ENCODE data around the gene HPS1. TPM values are rescaled to one million over a fixed set of nuclear protein-coding genes. Genes with fewer than 3 reads are reported as not detected.

The HPS1 gene
- total RNA-seq, 1 donor from 2014 or later, result 64.0 TPM

DNA sequence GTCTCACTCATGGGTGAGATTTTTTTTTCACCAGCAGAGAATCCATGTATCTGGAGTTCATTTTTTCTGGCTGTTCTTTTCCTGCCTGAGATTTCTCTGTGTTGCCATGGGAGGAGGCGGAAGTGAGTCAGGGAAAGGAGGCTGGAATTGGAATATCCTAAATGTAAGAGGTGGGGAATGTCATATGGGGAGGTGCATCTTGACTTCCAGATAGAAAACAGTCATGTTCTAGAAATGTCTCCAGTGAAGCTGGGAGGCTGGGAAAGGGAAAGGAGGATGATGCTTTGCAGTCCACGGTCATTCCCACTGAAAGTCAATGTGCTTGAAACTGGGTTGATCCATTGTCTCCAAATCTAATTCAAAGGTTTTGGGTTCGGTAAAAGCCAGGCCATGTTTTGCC lies 39.7 kb upstream of the HPS1 start:
- TF ChIP-seq, protein P1, sequence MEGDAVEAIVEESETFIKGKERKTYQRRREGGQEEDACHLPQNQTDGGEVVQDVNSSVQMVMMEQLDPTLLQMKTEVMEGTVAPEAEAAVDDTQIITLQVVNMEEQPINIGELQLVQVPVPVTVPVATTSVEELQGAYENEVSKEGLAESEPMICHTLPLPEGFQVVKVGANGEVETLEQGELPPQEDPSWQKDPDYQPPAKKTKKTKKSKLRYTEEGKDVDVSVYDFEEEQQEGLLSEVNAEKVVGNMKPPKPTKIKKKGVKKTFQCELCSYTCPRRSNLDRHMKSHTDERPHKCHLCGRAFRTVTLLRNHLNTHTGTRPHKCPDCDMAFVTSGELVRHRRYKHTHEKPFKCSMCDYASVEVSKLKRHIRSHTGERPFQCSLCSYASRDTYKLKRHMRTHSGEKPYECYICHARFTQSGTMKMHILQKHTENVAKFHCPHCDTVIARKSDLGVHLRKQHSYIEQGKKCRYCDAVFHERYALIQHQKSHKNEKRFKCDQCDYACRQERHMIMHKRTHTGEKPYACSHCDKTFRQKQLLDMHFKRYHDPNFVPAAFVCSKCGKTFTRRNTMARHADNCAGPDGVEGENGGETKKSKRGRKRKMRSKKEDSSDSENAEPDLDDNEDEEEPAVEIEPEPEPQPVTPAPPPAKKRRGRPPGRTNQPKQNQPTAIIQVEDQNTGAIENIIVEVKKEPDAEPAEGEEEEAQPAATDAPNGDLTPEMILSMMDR (IDR thresholded peaks at IDR 0.05; ENCODE audit: insufficient read depth, low read length, poor library complexity, severe bottlenecking), result no peak
- H3K4me3 ChIP-seq (ENCODE audit: low read depth, low read length), result no peak overlapping the region
- H3K27me3 ChIP-seq (ENCODE audit: control insufficient read depth, insufficient read depth, low read length), result no peaks in the 10 kb centered on the region
- DNase-seq (ENCODE audit: low read depth), result no peak
- no peaks in the 10 kb centered on the region for H3K36me3 ChIP-seq (ENCODE audit: control insufficient read depth, insufficient read depth, low read length)

DNA sequence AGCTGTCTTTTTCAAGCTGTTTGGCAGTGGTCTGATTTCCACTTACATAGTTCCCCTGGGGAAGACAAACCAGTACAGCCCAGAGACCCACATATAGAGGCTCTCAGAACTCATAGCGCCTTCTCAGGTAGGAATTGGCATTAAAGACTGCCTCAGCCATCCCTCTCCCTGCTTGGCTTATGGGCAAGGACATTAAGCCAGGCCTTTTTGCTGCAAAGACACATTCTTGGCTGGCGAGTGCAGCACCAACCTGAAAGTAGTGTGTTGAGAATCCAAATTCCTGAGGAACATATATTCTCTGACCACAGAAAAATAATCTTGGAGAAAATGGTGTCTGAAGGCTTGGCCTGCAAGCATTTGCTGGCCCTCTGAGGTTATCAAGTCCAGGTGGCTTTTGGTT lies 39.2 kb upstream of the HPS1 start:
- DNase-seq (ENCODE audit: low read depth), result no peak
- Histone ChIP-seq H3K4me3 (ENCODE audit: low read depth, low read length) (no peak overlapping the region), H3K27me3 (ENCODE audit: control insufficient read depth, insufficient read depth, low read length) (no peaks in the 10 kb centered on the region), H3K36me3 (ENCODE audit: control insufficient read depth, insufficient read depth, low read length) (no peaks in the 10 kb centered on the region)
- TF ChIP-seq, protein P1 (IDR thresholded peaks at IDR 0.05; ENCODE audit: insufficient read depth, low read length, poor library complexity, severe bottlenecking), result no peak

DNA sequence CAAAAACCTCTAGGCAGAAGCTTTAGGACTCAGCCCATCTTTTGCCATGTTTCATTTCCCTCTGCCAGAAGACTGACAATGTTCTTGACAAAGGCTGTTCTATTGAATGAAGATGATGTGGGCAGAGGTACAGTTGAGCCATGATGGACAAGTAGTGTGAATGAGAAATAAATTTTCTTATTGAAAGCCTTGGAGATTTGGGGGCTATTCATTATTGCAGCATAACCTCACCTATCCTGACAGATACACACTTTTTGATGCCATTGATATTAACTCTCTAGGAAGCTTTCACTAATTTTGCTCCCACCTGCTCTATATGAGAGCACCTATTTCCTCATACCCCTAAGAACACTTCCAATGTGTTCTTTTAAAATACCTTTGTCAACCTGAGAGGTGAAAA lies 36.9 kb upstream of the HPS1 start:
- no peak for DNase-seq (ENCODE audit: low read depth)
- Histone ChIP-seq H3K4me3 (ENCODE audit: low read depth, low read length) (no peak overlapping the region), H3K27me3 (ENCODE audit: control insufficient read depth, insufficient read depth, low read length) (no peaks in the 10 kb centered on the region), H3K36me3 (ENCODE audit: control insufficient read depth, insufficient read depth, low read length) (no peaks in the 10 kb centered on the region)
- TF ChIP-seq, protein P1 (IDR thresholded peaks at IDR 0.05; ENCODE audit: insufficient read depth, low read length, poor library complexity, severe bottlenecking), result no peak

DNA sequence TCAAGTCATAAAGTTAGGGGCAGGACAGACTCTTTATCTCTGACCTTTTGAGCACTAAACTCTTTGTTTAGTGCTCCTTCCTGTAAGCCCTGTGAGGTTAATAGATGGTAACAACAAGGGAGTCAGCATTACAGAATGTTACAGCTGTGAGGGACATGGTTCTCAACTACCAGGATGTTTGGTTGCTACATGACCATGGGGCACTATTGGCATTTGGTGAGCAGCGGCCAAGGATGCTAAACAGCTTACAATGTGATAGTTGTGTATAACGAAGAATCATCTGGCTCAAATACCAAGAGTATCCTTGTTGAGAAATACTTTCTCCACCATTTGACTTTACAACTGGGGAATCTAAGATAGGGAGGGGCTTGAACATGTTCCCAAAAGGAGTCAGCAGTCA lies 35.4 kb upstream of the HPS1 start:
- Histone ChIP-seq H3K36me3 (ENCODE audit: control insufficient read depth, insufficient read depth, low read length) (no peaks in the 10 kb centered on the region), H3K4me3 (ENCODE audit: low read depth, low read length) (no peak overlapping the region), H3K27me3 (ENCODE audit: control insufficient read depth, insufficient read depth, low read length) (no peaks in the 10 kb centered on the region)
- TF ChIP-seq, protein P1 (IDR thresholded peaks at IDR 0.05; ENCODE audit: insufficient read depth, low read length, poor library complexity, severe bottlenecking), result no peak
- DNase-seq (ENCODE audit: low read depth), result no peak

DNA sequence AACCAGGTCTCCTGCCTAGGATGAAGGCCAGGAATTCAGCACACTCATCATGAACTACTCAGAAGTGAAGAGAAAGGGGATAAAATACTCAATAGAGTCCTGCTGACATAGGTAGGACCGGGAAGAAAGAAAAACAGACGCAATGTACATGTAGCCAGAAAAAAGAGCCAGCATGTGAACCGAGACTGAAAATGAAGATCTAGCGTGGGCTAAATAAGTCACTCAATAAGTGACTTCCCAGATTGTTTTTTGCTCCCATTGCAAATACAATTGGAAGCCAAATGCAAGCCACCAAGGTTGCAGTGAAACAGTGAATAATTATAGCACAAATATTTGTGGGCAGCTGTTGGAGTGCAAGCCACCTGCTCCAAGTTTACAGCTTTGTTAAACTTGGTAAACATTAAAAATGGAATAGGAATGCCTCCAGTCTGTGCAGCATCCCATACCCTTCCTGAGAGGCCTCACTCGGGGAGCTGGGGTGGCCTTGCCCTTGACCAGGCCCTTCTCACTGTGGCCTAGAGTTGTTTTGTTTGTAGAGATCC lies 34.7 kb upstream of the HPS1 start:
- DNase-seq (ENCODE audit: low read depth), result no peak
- Histone ChIP-seq H3K27me3 (ENCODE audit: control insufficient read depth, insufficient read depth, low read length) (no peaks in the 10 kb centered on the region), H3K4me3 (ENCODE audit: low read depth, low read length) (no peak overlapping the region), H3K36me3 (ENCODE audit: control insufficient read depth, insufficient read depth, low read length) (no peaks in the 10 kb centered on the region)
- TF ChIP-seq, protein P1 (IDR thresholded peaks at IDR 0.05; ENCODE audit: insufficient read depth, low read length, poor library complexity, severe bottlenecking), result no peak
